ENCODE data around the gene APBB2. TPM values are rescaled to one million over a fixed set of nuclear protein-coding genes. Genes with fewer than 3 reads are reported as not detected.
A peak's percentile ranks its signal among the peaks of the same experiment; 100 is the strongest.

Gene APBB2
- total and polyA plus RNA-seq, 2 of the 4 experiments (the other 2 are of a cell fraction), result 47.9 to 75.5 TPM

DNA sequence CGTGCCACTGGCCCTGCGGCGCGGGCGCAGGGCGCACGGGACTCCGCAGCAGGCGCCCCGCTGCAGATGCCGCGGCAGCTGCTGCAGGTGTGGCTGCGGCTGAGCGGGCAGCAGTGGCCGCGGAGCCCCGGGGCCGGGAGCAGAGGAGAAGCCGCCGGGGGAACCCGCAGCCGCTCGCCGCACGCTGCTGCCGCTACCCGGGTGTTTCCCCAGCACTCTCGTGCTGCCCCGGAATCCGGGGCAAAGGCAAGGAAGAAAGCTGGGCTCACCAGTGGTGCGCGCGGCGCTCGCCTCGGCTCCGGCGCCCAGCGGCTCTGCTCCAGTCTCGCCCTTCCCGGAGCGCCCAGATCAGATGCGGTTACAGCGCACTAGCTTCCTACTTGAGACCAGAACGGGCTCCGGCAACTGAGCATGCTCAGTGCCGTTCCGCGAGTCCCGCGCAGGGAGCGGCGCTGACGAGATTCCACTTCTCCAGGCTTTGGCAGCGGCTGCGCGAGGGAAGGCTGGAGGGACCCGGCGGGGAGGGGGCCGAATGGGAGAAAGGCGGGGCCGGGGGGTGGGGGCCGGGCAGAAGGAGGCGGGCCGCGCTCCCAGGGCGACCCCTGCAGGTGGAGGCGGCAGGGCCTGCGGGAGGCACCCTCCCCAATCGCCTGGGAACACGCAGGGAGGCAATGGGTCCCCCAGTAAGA is at the start of gene APBB2 (continued):
- TF ChIP-seq, protein P1, sequence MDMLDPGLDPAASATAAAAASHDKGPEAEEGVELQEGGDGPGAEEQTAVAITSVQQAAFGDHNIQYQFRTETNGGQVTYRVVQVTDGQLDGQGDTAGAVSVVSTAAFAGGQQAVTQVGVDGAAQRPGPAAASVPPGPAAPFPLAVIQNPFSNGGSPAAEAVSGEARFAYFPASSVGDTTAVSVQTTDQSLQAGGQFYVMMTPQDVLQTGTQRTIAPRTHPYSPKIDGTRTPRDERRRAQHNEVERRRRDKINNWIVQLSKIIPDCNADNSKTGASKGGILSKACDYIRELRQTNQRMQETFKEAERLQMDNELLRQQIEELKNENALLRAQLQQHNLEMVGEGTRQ (IDR thresholded peaks at IDR 0.05; ENCODE audit: low read depth, low read length), result no peak
- TF ChIP-seq RAD21 (IDR thresholded peaks at IDR 0.05; ENCODE audit: low read length) (peak; percentile 69), SMC3 (IDR thresholded peaks at IDR 0.05; ENCODE audit: low read depth, low read length) (no peak; the same call in 1 of the 2 replicates), NFE2L2 (IDR thresholded peaks at IDR 0.05; ENCODE audit: low read depth, low read length) (no peak)

DNA sequence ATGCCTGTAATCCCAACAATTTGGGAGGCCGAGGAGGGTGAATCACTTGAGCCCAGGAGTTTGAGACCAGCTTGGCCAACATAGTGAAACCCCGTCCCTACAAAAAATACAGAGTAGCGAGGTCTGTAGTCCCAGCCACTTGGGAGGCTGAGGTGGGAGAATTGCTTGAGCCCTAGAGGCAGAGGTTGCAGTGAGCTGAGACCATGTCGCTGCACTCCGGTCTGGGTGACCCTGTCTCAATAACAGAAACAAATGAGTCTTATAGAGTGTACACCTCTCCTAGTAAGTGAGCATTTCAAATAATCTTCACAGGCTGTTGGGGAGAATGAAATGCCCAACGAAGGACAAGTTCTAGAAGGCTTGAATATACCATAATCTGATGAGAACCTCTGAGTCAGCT is 47.9 kb upstream of the APBB2 start:
- Histone ChIP-seq H3K27me3 (ENCODE audit: control insufficient read depth, insufficient read depth, low read length) (no peaks in the 10 kb centered on the region), H3K27ac (ENCODE audit: insufficient read depth, low read length) (no peak overlapping the region), H3K14ac (replicated peaks; ENCODE audit: low read depth, low read length) (no peak overlapping the region), H4K8ac (ENCODE audit: low read depth in 2 of 2, low read length in 2 of 2) (no peak overlapping the region), H3K79me1 (ENCODE audit: low read depth in 1 of 2, low read length in 2 of 2) (peaks cover 17 to 39% of the 10 kb centered on the region in 2 experiments), H3K23ac (ENCODE audit: low read depth, low read length) (no peak overlapping the region), H3K4ac (ENCODE audit: low read depth, low read length) (no peak overlapping the region), H2AK9ac (replicated peaks; ENCODE audit: low read depth, low read length, poor library complexity) (no peak overlapping the region), H3K4me3 (ENCODE audit: insufficient read depth, low read depth, low read length) (no peak overlapping the region), H2BK120ac (ENCODE audit: low read depth, low read length) (no peak overlapping the region), H3K56ac (ENCODE audit: extremely low read depth, insufficient read depth, low read length) (no peak overlapping the region), H4K5ac (ENCODE audit: low read depth, low read length) (no peak overlapping the region), H2AK5ac (ENCODE audit: low read depth, low read length) (no peak overlapping the region), H3K9me1 (ENCODE audit: insufficient read depth, low read length) (peaks cover 4% of the 10 kb centered on the region), H3K4me1 (ENCODE audit: control insufficient read depth, insufficient read depth, low read length) (peaks cover 4% of the 10 kb centered on the region), H3K36me3 (ENCODE audit: control insufficient read depth, insufficient read depth, low read length) (peaks cover 61% of the 10 kb centered on the region), H3K4me2 (ENCODE audit: low read depth, low read length) (no peak overlapping the region), H2BK20ac (ENCODE audit: low read depth, low read length) (no peak overlapping the region), H4K91ac (ENCODE audit: insufficient read depth, low read depth, low read length) (no peak overlapping the region), H4K20me1 (ENCODE audit: insufficient read depth, low read length) (peaks cover 28% of the 10 kb centered on the region; the same call in 1 of the 2 replicates), H2AFZ (replicated peaks; ENCODE audit: low read length, poor library complexity) (no peak overlapping the region), H2BK5ac (ENCODE audit: low read depth, low read length, poor library complexity, severe bottlenecking) (no peak overlapping the region), H3K9ac (ENCODE audit: low read depth, low read length) (no peak overlapping the region), H2BK15ac (ENCODE audit: low read depth, low read length) (no peak overlapping the region), H3K18ac (ENCODE audit: low read depth, low read length) (no peak overlapping the region), H3K9me3 (ENCODE audit: control insufficient read depth, insufficient read depth, low read length) (no peaks in the 10 kb centered on the region)
- no peak for ATAC-seq (ENCODE audit: low read depth)
- ChIA-PET POLR2A (ENCODE audit: unreplicated experiment) (no interaction called here), CTCF (no interaction called here)
- intact Hi-C loops (cut with micrococcal nuclease), result no loop called here
- no CpG with 5 or more reads among the region's 6 CpGs for WGBS, 2 experiments (ENCODE audit: extremely low coverage in 2 of 2, insufficient read length in 1 of 2)
- no TSS peak for BruUV-seq (replicated peaks)
- no peak for DNase-seq
- dilution Hi-C loops (cut with HindIII; ENCODE audit: low sequenced_read_pairs, unreplicated experiment), result no loop called here
- in situ Hi-C loops (cut with MboI; ENCODE audit: low sequenced_read_pairs), result no loop called here
- TF ChIP-seq RAD21 (IDR thresholded peaks at IDR 0.05; ENCODE audit: low read length) (no peak), RCOR1 (IDR thresholded peaks at IDR 0.05; ENCODE audit: insufficient replicate concordance, low read length) (no peak)

Data from IMR-90 (cell line).